Choroid plexus epithelial cell (primary cell): Measurements from ENCODE around the gene UQCC3.

Experiments
- DNase-seq: peaks from one replicate; pipeline ENCODE4 v3.0.0-alpha.2; 2010; ENCODE audit warnings: low read depth
- H3K4me3 ChIP-seq: 2 replicates; pipeline ENCODE4 v1.5.1; 2011; ENCODE audit warnings: low read depth, mild to moderate bottlenecking, control low read depth, low read length, moderate library complexity
- CTCF ChIP-seq: conservative IDR thresholded peaks from 2 replicates; pipeline ENCODE4 v1.5.1; 2011; ENCODE audit warnings: low read depth, mild to moderate bottlenecking, control low read depth, inconsistent platforms, low read length, moderate library complexity

Gene UQCC3

GRCh38 chr11:62652161-62653006, 19.1 kb upstream of the UQCC3 start:
- no peak for DNase-seq
- no peak for TF ChIP-seq CTCF
- peak overlapping the region; percentile 87 for H3K4me3 ChIP-seq

GRCh38 chr11:62654297-62654696, 17.2 kb upstream of the UQCC3 start:
- no peak overlapping the region for H3K4me3 ChIP-seq
- no peak for TF ChIP-seq CTCF
- no peak for DNase-seq

- no peak overlapping the region for H3K4me3 ChIP-seq
- no peak for TF ChIP-seq CTCF
- DNase-seq, result peak; percentile 48
Measured at GRCh38 chr11:62656796-62657429, 14.6 kb upstream of the UQCC3 start.

GRCh38 chr11:62664405-62665074, 6.9 kb upstream of the UQCC3 start:
- DNase-seq, result peak; percentile 69
- peak overlapping the region; percentile 83 for H3K4me3 ChIP-seq
- TF ChIP-seq CTCF, result no peak

GRCh38 chr11:62665075-62665598, 6.3 kb upstream of the UQCC3 start, which contains the start of the genes C11orf98 and CSKMT:
C11orf98 (minus strand) TSS chr11:62665210; CDS start chr11:62665169, 41 bp downstream.
CSKMT (plus strand) TSS chr11:62665312; CDS start chr11:62665880, 568 bp downstream.
- DNase-seq, result peak; percentile 96
- no peak for TF ChIP-seq CTCF
- peak within 1 kb of the TSS; percentile 83 for H3K4me3 ChIP-seq

- peak overlapping the region; percentile 83 for H3K4me3 ChIP-seq
- TF ChIP-seq CTCF, result no peak
- DNase-seq, result peak; percentile 87
Measured at GRCh38 chr11:62665599-62666258, 5.7 kb upstream of the UQCC3 start.
